GM23338 (cell line): ENCODE data around the gene STX11. TPM values are rescaled to one million over a fixed set of nuclear protein-coding genes. Genes with fewer than 3 reads are reported as not detected.

Experiments
- ATAC-seq: fragments of 200-7000 bp; cut with Tn5 transposase; 3 replicates; pipeline ENCODE4 v1.9.1; 2020
- DNase-seq: peaks from one replicate; pipeline ENCODE4 v3.0.0-alpha.2; 2015; ENCODE audit warnings: low spot score
- H2AFZ ChIP-seq: fragments of 200-600 bp; sonication (generic); 2 replicates; pipeline ENCODE4 v1.8.0; 2016; ENCODE audit warnings: antibody characterized with exemption, mild to moderate bottlenecking, moderate library complexity
- H3F3A ChIP-seq: fragments of 200-600 bp; sonication (generic); replicated peaks from 2 replicates; pipeline ENCODE4 v1.8.0; 2017; ENCODE audit warnings: antibody characterized with exemption, mixed run types, low read depth
- H3K27ac ChIP-seq: fragments of 200-600 bp; sonication (generic); 2 replicates; pipeline ENCODE4 v1.6.1; 2016; ENCODE audit warnings: low read depth
- H3K27me3 ChIP-seq: fragments of 200-600 bp; sonication (generic); 2 replicates; pipeline ENCODE4 v1.8.0; 2016; ENCODE audit warnings: mild to moderate bottlenecking, mixed run types, moderate library complexity; ENCODE audit not compliant: insufficient read depth
- H3K36me3 ChIP-seq: fragments of 200-600 bp; sonication (generic); 2 replicates; pipeline ENCODE4 v1.8.0; 2016; ENCODE audit warnings: mild to moderate bottlenecking; ENCODE audit not compliant: insufficient read depth
- H3K4me1 ChIP-seq: fragments of 200-600 bp; sonication (generic); 2 replicates; pipeline ENCODE4 v1.8.0; 2016; ENCODE audit warnings: mild to moderate bottlenecking, moderate library complexity; ENCODE audit not compliant: insufficient read depth
- H3K4me2 ChIP-seq: fragments of 200-600 bp; sonication (generic); 2 replicates; pipeline ENCODE4 v1.7.1; 2017; ENCODE audit warnings: mixed run types
- H3K4me3 ChIP-seq: fragments of 200-600 bp; sonication (generic); 2 replicates; pipeline ENCODE4 v1.6.1; 2016; ENCODE audit warnings: mixed run types
- H3K79me2 ChIP-seq: fragments of 200-600 bp; sonication (generic); replicated peaks from 2 replicates; pipeline ENCODE4 v1.8.0; 2017; ENCODE audit warnings: mild to moderate bottlenecking; ENCODE audit not compliant: insufficient read depth
- H3K9me2 ChIP-seq: fragments of 200-600 bp; sonication (generic); 2 replicates; pipeline ENCODE4 v1.8.0; 2017; ENCODE audit not compliant: insufficient read depth
- H4K20me1 ChIP-seq: fragments of 200-600 bp; sonication (generic); replicated peaks from 2 replicates; pipeline ENCODE4 v1.8.0; 2017; ENCODE audit warnings: mild to moderate bottlenecking; ENCODE audit not compliant: insufficient read depth
- H3K27ac Mint-ChIP-seq: 2 replicates; pipeline ENCODE4 v1.8.0; 2020; ENCODE audit warnings: inconsistent platforms, mild to moderate bottlenecking, moderate library complexity, mixed read lengths
- H3K27me3 Mint-ChIP-seq: 3 replicates; pipeline ENCODE4 v1.8.0; 2022; ENCODE audit warnings: low read depth, mild to moderate bottlenecking, moderate library complexity, mixed read lengths, inconsistent platforms; ENCODE audit not compliant: insufficient read depth, poor library complexity
- H3K36me3 Mint-ChIP-seq: 3 replicates; pipeline ENCODE4 v1.8.0; 2021; ENCODE audit warnings: low read depth, mild to moderate bottlenecking, inconsistent platforms, moderate library complexity, mixed read lengths
- H3K4me1 Mint-ChIP-seq: 3 replicates; pipeline ENCODE4 v1.8.0; 2020; ENCODE audit warnings: mild to moderate bottlenecking, inconsistent platforms, mixed read lengths
- H3K4me3 Mint-ChIP-seq: 3 replicates; pipeline ENCODE4 v1.8.0; 2021; ENCODE audit warnings: moderate library complexity, mild to moderate bottlenecking, inconsistent platforms, mixed read lengths
- H3K9me3 Mint-ChIP-seq: 3 replicates; pipeline ENCODE4 v1.8.0; 2020; ENCODE audit warnings: moderate library complexity, mild to moderate bottlenecking, inconsistent platforms, mixed read lengths
- CTCF ChIP-seq, 2 experiments: fragments of 200-600 bp in 1 of 2; sonication (generic) in 1 of 2; conservative IDR thresholded peaks; 2 replicates each; pipeline versions ENCODE4 v1.5.1 to v1.6.1; 2016 to 2017; ENCODE audit warnings: antibody characterized with exemption in 2 of 2, low read depth in 2 of 2, mild to moderate bottlenecking in 2 of 2, moderate library complexity in 1 of 2
- EZH2 ChIP-seq: fragments of 200-600 bp; sonication (generic); IDR thresholded peaks from one replicate; pipeline ENCODE4 v1.8.0; 2017; ENCODE audit warnings: antibody characterized with exemption, mild to moderate bottlenecking, low read depth; ENCODE audit not compliant: unreplicated experiment
- NANOG ChIP-seq: IDR thresholded peaks from 2 replicates; pipeline ENCODE4 v1.6.1; 2016; ENCODE audit warnings: antibody characterized with exemption, borderline replicate concordance
- STAT1 ChIP-seq: IDR thresholded peaks from one replicate; pipeline ENCODE4 v1.6.1; 2016; ENCODE audit warnings: antibody characterized with exemption; ENCODE audit not compliant: unreplicated experiment
- ZNF331 ChIP-seq: fragments of 250-450 bp; sonication (Bioruptor Pico); IDR thresholded peaks from 2 replicates; pipeline ENCODE4 v1.5.0; 2020; ENCODE audit warnings: low read depth, mild to moderate bottlenecking, moderate library complexity
- ZNF462 ChIP-seq: fragments of 250-450 bp; sonication (Bioruptor Pico); IDR thresholded peaks from 2 replicates; pipeline ENCODE4 v1.5.0; 2020; ENCODE audit warnings: mild to moderate bottlenecking, moderate library complexity
- polyA plus RNA-seq: library from polyadenylated mRNA; unstranded; fragments of >200 nt; fragmentation: Nextera tagmentation; extraction: Ambion mirVana; gene quantifications from 2 replicates; pipeline ENCODE4 v1.2.1, GENCODE V29; 2016
- total RNA-seq: library from RNA; depleted of rRNA; stranded (reverse); fragments of >200 nt; shearing (Covaris generic); gene quantifications from 2 replicates; pipeline ENCODE4 v1.2.3, GENCODE V29; 2014
- TF ChIP-seq, protein P1 (sequence below): IDR thresholded peaks from 2 replicates; pipeline ENCODE4 v1.6.1; 2016; ENCODE audit warnings: antibody characterized with exemption
- TF ChIP-seq, protein P2 (sequence below): IDR thresholded peaks from one replicate; pipeline ENCODE4 v1.6.1; 2018; ENCODE audit warnings: antibody characterized with exemption; ENCODE audit not compliant: unreplicated experiment

STX11 gene
- total and polyA plus RNA-seq, 2 experiments from 2014 or later, result 0.35 to 0.52 TPM

- TF ChIP-seq, protein P1, sequence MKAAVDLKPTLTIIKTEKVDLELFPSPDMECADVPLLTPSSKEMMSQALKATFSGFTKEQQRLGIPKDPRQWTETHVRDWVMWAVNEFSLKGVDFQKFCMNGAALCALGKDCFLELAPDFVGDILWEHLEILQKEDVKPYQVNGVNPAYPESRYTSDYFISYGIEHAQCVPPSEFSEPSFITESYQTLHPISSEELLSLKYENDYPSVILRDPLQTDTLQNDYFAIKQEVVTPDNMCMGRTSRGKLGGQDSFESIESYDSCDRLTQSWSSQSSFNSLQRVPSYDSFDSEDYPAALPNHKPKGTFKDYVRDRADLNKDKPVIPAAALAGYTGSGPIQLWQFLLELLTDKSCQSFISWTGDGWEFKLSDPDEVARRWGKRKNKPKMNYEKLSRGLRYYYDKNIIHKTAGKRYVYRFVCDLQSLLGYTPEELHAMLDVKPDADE, result no peak
- TF ChIP-seq, protein P2, sequence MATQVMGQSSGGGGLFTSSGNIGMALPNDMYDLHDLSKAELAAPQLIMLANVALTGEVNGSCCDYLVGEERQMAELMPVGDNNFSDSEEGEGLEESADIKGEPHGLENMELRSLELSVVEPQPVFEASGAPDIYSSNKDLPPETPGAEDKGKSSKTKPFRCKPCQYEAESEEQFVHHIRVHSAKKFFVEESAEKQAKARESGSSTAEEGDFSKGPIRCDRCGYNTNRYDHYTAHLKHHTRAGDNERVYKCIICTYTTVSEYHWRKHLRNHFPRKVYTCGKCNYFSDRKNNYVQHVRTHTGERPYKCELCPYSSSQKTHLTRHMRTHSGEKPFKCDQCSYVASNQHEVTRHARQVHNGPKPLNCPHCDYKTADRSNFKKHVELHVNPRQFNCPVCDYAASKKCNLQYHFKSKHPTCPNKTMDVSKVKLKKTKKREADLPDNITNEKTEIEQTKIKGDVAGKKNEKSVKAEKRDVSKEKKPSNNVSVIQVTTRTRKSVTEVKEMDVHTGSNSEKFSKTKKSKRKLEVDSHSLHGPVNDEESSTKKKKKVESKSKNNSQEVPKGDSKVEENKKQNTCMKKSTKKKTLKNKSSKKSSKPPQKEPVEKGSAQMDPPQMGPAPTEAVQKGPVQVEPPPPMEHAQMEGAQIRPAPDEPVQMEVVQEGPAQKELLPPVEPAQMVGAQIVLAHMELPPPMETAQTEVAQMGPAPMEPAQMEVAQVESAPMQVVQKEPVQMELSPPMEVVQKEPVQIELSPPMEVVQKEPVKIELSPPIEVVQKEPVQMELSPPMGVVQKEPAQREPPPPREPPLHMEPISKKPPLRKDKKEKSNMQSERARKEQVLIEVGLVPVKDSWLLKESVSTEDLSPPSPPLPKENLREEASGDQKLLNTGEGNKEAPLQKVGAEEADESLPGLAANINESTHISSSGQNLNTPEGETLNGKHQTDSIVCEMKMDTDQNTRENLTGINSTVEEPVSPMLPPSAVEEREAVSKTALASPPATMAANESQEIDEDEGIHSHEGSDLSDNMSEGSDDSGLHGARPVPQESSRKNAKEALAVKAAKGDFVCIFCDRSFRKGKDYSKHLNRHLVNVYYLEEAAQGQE, result no peak
These were observed 64.5 kb downstream of the STX11 start (continued) for GRCh38 chr6:144214622-144215401.

- peaks cover 17% of the 10 kb centered on the region; the same call in 2 of the 3 replicates for H3K9me3 Mint-ChIP-seq
- H3K27me3 Mint-ChIP-seq, result peaks cover 20% of the 10 kb centered on the region
- DNase-seq (no peak), ATAC-seq (peak; percentile 1; the same call in 2 of the 3 replicates)
- Histone ChIP-seq H3K9me2 (no peaks in the 10 kb centered on the region), H3K27ac (peak overlapping the region; percentile 63; the same call in 1 of the 2 replicates), H3K27me3 (no peaks in the 10 kb centered on the region), H3K4me3 (peak overlapping the region; percentile 66), H4K20me1 (no peaks in the 10 kb centered on the region), H3K36me3 (no peaks in the 10 kb centered on the region), H2AFZ (peak overlapping the region; percentile 99), H3K79me2 (no peaks in the 10 kb centered on the region), H3K4me2 (peak overlapping the region; percentile 87), H3K4me1 (peaks cover 6% of the 10 kb centered on the region; the same call in 1 of the 2 replicates), H3F3A (no peaks in the 10 kb centered on the region; the same call in 1 of the 2 replicates)
- H3K4me3 Mint-ChIP-seq, result peak overlapping the region; percentile 84
- H3K36me3 Mint-ChIP-seq, result peaks cover 3% of the 10 kb centered on the region; the same call in 2 of the 3 replicates
- H3K27ac Mint-ChIP-seq, result peak overlapping the region; percentile 89
- H3K4me1 Mint-ChIP-seq, result peaks cover 14% of the 10 kb centered on the region
- TF ChIP-seq, protein P1, result no peak
- TF ChIP-seq STAT1, result no peak
- TF ChIP-seq CTCF (conservative IDR thresholded peaks at IDR 0.05; ENCODE audit: low read depth in 2 of 2), result no peak
- TF ChIP-seq NANOG, result no peak
- no peak for TF ChIP-seq ZNF462
- TF ChIP-seq ZNF331 (CRISPR knock-in tag), result no peak
- no peak for TF ChIP-seq EZH2
These were observed 65.2 kb downstream of the STX11 start for GRCh38 chr6:144215402-144215931.
